K562 (cell line): ENCODE data around the gene ATP5PD. TPM values are rescaled to one million over a fixed set of nuclear protein-coding genes. Genes with fewer than 3 reads are reported as not detected.

Experiments
- ATAC-seq: fragments of 200-7000 bp; cut with Tn5 transposase; 3 replicates; pipeline ENCODE4 v1.9.1; 2020; ENCODE audit warnings: moderate library complexity
- BruUV-seq: library from RNA; stranded (reverse); fragments of 400-500 nt; replicated peaks from 2 replicates; lab custom pipeline; 2021; lab: Mats Ljungman, UMichigan
- CTCF ChIA-PET: fragments of 300-600 bp; formaldehyde crosslinking; extraction: SDS; loops from one replicate; lab custom pipeline; 2021; ENCODE audit warnings: low intra/inter-chr PET ratio; lab: Yijun Ruan, JAX
- POLR2A ChIA-PET: fragments of 300-600, 350-650 bp; sonication (Branson Sonifier 250); formaldehyde crosslinking; extraction: SDS; loops from one replicate; lab custom pipeline; 2021; ENCODE audit warnings: antibody characterized with exemption, inconsistent platforms; lab: Yijun Ruan, JAX
- DNase-seq, 4 experiments: peaks; one replicate each; pipeline versions ENCODE4 v3.0.0 to v3.0.0-alpha.2; 2011 to 2018; ENCODE audit warnings: low spot score in 3 of 4, mixed read lengths in 3 of 4; ENCODE audit errors: extremely low read depth in 1 of 4
- FAIRE-seq: peaks from 2 replicates; lab custom pipeline; 2011; peaks lifted over from hg19 to GRCh38; lab: Jason Lieb, UNC
- H2AFZ ChIP-seq: 2 replicates; pipeline ENCODE4 v1.6.0; 2011; ENCODE audit warnings: low read depth, low read length, control low read depth, inconsistent platforms
- H3K27ac ChIP-seq: fragments of 200-600 bp; 3 replicates; pipeline ENCODE4 v1.8.0; 2011; ENCODE audit warnings: low read depth, mild to moderate bottlenecking, control low read depth, inconsistent platforms, low read length, moderate library complexity, mixed read lengths; ENCODE audit errors: extremely low read depth
- H3K27me3 ChIP-seq, 2 experiments: fragments of 300-600 bp in 1 of 2; 2 replicates in 1 of 2; 3 replicates in 1 of 2; pipeline versions ENCODE4 v1.6.0 to v1.8.0; 2011; ENCODE audit warnings: inconsistent platforms in 2 of 2, low read length in 2 of 2, mild to moderate bottlenecking in 1 of 2, mixed read lengths in 1 of 2, moderate library complexity in 1 of 2; ENCODE audit not compliant: control insufficient read depth in 2 of 2, insufficient read depth in 2 of 2
- H3K36me3 ChIP-seq: fragments of 300-600 bp; 3 replicates; pipeline ENCODE4 v1.8.0; 2011; ENCODE audit warnings: mild to moderate bottlenecking, low read length, inconsistent platforms; ENCODE audit not compliant: control insufficient read depth, insufficient read depth
- H3K4me1 ChIP-seq, 2 experiments: fragments of 200-600 bp in 1 of 2; replicated peaks in 1 of 2; 2 replicates in 1 of 2; 3 replicates in 1 of 2; pipeline versions ENCODE4 v1.5.1 to v1.8.0; 2011; ENCODE audit warnings: inconsistent platforms in 2 of 2, low read length in 2 of 2, mild to moderate bottlenecking in 1 of 2, mixed read lengths in 1 of 2, moderate library complexity in 1 of 2; ENCODE audit not compliant: control insufficient read depth in 2 of 2, insufficient read depth in 2 of 2
- H3K4me2 ChIP-seq: 2 replicates; pipeline ENCODE4 v1.6.1; 2011; ENCODE audit warnings: low read length, control low read depth, inconsistent platforms, mixed read lengths; ENCODE audit not compliant: insufficient read depth
- H3K4me3 ChIP-seq: fragments of 200-600 bp; sonication (generic), shearing (Covaris generic); 2 replicates; pipeline ENCODE4 v1.5.1; 2016; ENCODE audit warnings: control low read depth, inconsistent platforms
- H3K79me2 ChIP-seq: fragments of 200-600 bp; 3 replicates; pipeline ENCODE4 v1.8.0; 2011; ENCODE audit warnings: low read length, inconsistent platforms; ENCODE audit not compliant: control insufficient read depth, insufficient read depth
- H3K9ac ChIP-seq, 2 experiments: 2 replicates each; pipeline versions ENCODE4 v1.6.0 to v1.6.1; 2011; ENCODE audit warnings: low read depth in 2 of 2, low read length in 2 of 2, control low read depth in 1 of 2, inconsistent platforms in 1 of 2, mild to moderate bottlenecking in 1 of 2, mixed read lengths in 1 of 2; ENCODE audit not compliant: insufficient read depth in 1 of 2
- H3K9me1 ChIP-seq: one replicate; pipeline ENCODE4 v1.6.0; 2011; ENCODE audit warnings: inconsistent platforms, mild to moderate bottlenecking, low read length, moderate library complexity; ENCODE audit not compliant: control insufficient read depth, insufficient read depth
- H3K9me3 ChIP-seq: replicated peaks from 2 replicates; pipeline ENCODE4 v1.5.1; 2011; ENCODE audit warnings: low read depth, low read length, inconsistent platforms; ENCODE audit not compliant: control insufficient read depth, insufficient read depth
- H4K20me1 ChIP-seq: replicated peaks from 2 replicates; pipeline ENCODE4 v1.6.1; 2011; ENCODE audit warnings: low read length, inconsistent platforms, mixed read lengths; ENCODE audit not compliant: control insufficient read depth, insufficient read depth
- ARID1B ChIP-seq: fragments of 450-650 bp; IDR thresholded peaks from 2 replicates; pipeline ENCODE4 v1.6.1; 2016; ENCODE audit warnings: antibody characterized with exemption, mild to moderate bottlenecking, inconsistent platforms
- C11orf30 ChIP-seq: fragments of 450-650 bp; IDR thresholded peaks from 2 replicates; pipeline ENCODE4 v1.6.1; 2016; ENCODE audit warnings: low read depth, mild to moderate bottlenecking
- DPF2 ChIP-seq: fragments of 450-650 bp; IDR thresholded peaks from 2 replicates; pipeline ENCODE4 v1.6.1; 2016
- HLTF ChIP-seq: fragments of 450-650 bp; IDR thresholded peaks from 2 replicates; pipeline ENCODE4 v1.6.1; 2016
- HMGN3 ChIP-seq: IDR thresholded peaks from 2 replicates; pipeline ENCODE4 v1.6.1; 2011; ENCODE audit warnings: borderline replicate concordance, low read depth, mild to moderate bottlenecking, mixed read lengths, low read length; ENCODE audit not compliant: insufficient read length; ENCODE audit errors: extremely low read depth
- MAFF ChIP-seq: IDR thresholded peaks from 2 replicates; pipeline ENCODE4 v1.6.1; 2012; ENCODE audit warnings: low read length, improper control_type of control experiment
- MAFG ChIP-seq: fragments of 450-650 bp; conservative IDR thresholded peaks from 2 replicates; pipeline ENCODE4 v1.6.1; 2016; ENCODE audit warnings: missing genetic modification characterization, missing compliant biosample characterization
- MAFK ChIP-seq: IDR thresholded peaks from 2 replicates; pipeline ENCODE4 v1.6.1; 2011; ENCODE audit warnings: low read length, improper control_type of control experiment
- NFE2 ChIP-seq: IDR thresholded peaks from 2 replicates; pipeline ENCODE4 v1.6.1; 2014; ENCODE audit warnings: antibody characterized with exemption, low read depth
- NFE2L1 ChIP-seq: fragments of 450-650 bp; IDR thresholded peaks from 2 replicates; pipeline ENCODE4 v1.6.1; 2016; ENCODE audit warnings: missing genetic modification characterization, low read depth, mild to moderate bottlenecking, missing compliant biosample characterization, moderate library complexity, borderline replicate concordance
- NRF1 ChIP-seq, 2 experiments: fragments of 450-650 bp; IDR thresholded peaks in 1 of 2; conservative IDR thresholded peaks in 1 of 2; 2 replicates each; pipeline ENCODE4 v1.6.1; 2014; ENCODE audit warnings: mild to moderate bottlenecking in 2 of 2
- POLR2H ChIP-seq: IDR thresholded peaks from 2 replicates; pipeline ENCODE4 v1.6.1; 2016; ENCODE audit warnings: missing genetic modification characterization, low read depth, mild to moderate bottlenecking, control low read depth, missing compliant biosample characterization, moderate library complexity
- PRDM10 ChIP-seq: fragments of 450-650 bp; IDR thresholded peaks from 2 replicates; pipeline ENCODE4 v1.6.1; 2018; ENCODE audit not compliant: partially characterized antibody
- ZNF316 ChIP-seq: fragments of 450-650 bp; IDR thresholded peaks from 2 replicates; pipeline ENCODE4 v1.6.1; 2016
- ZNF384 ChIP-seq: IDR thresholded peaks from 2 replicates; pipeline ENCODE4 v1.6.1; 2012; ENCODE audit warnings: low read depth, low read length, improper control_type of control experiment
- ZNF583 ChIP-seq: fragments of 250-450 bp; sonication (Bioruptor Pico); IDR thresholded peaks from 2 replicates; pipeline ENCODE4 v1.4.0; 2020
- ZNF592 ChIP-seq: fragments of 450-650 bp; IDR thresholded peaks from 2 replicates; pipeline ENCODE4 v1.6.1; 2017; ENCODE audit warnings: antibody characterized with exemption, mild to moderate bottlenecking
- WGBS: fragments of 100-300 bp; shearing (Covaris generic); methylation state at CpG from one replicate; pipeline ENCODE4 v1.1.6; 2016; ENCODE audit warnings: low coverage, mixed read lengths; ENCODE audit not compliant: insufficient coverage; ENCODE audit errors: missing lambda C conversion rate; 5-methylcytosine and 5-hydroxymethylcytosine counted together
- in situ Hi-C: fragments of 300-500 bp; cut with MboI; formaldehyde crosslinking; loops from 4 replicates; pipeline ENCODE4 v1.15.0; 2018; ENCODE audit warnings: inconsistent platforms, mixed read lengths
- intact Hi-C: fragments of 100-400 bp; cut with micrococcal nuclease; formaldehyde crosslinking; loops from 2 replicates; pipeline ENCODE4 v1.14.2; 2022
- polyA plus RNA-seq, 8 experiments: library from polyadenylated mRNA; depleted of rRNA in 4 of 8; stranded (reverse) in 5 of 8; unstranded in 3 of 8; fragments of >200 nt; fragmentation: Nextera tagmentation in 2 of 8; fragmentation: Illumina TruSeq in 1 of 8; extraction: Ambion mirVana in 2 of 8; extraction: Trizol in 1 of 8; gene quantifications; 2 replicates each; pipeline versions ENCODE4 v1.2.1 to v1.2.3, GENCODE V29; 2011 to 2014; ENCODE audit warnings: inconsistent platforms in 1 of 8, missing spikeins in 1 of 8
- total RNA-seq, 7 experiments: library from RNA; depleted of rRNA in 6 of 7; stranded (reverse); fragments of >200 nt in 6 of 7; fragmentation: Illumina TruSeq in 2 of 7; extraction: Trizol in 2 of 7; gene quantifications; 2 replicates each; pipeline versions ENCODE4 v1.2.1 to v1.2.3, GENCODE V29; 2011 to 2021; ENCODE audit warnings: low replicate concordance in 1 of 7

The ATP5PD gene
- total and polyA plus RNA-seq, 9 of the 15 experiments (the other 6 are each of a cell fraction or from before 2014, with no cell fraction given), result 271 to 828 (median 432) TPM

GRCh38 chr17:75068750-75069149, 22.0 kb upstream of the ATP5PD start:
- Histone ChIP-seq H3K36me3 (peaks cover 16% of the 10 kb centered on the region; the same call in 2 of the 3 replicates), H3K9me3 (no peaks in the 10 kb centered on the region), H3K27ac (no peak overlapping the region; the same call in 2 of the 3 replicates), H3K9ac (no peak overlapping the region), H3K9me1 (no peaks in the 10 kb centered on the region), H3K4me2 (no peak overlapping the region), H4K20me1 (0 out of 2 replicates have a peak, but pooled peaks cover under 1% of the 10 kb centered on the region), H2AFZ (0 out of 2 replicates have a peak overlapping the region, but pooled peaks have one; percentile 1), H3K79me2 (no peaks in the 10 kb centered on the region), H3K27me3 (no peaks in the 10 kb centered on the region), H3K4me3 (no peak overlapping the region), H3K4me1 (peaks cover 20 to 21% of the 10 kb centered on the region in 2 experiments; a peak in 4 of 5 replicates)
- POLR2A ChIA-PET, result interaction anchor here (0.6 to 1.6 kb wide), 5 partner anchors 9 to 137 kb away, joined by 3 to 4 read pairs (median 3); partner anchors contain the start of gene NUP85
- in situ Hi-C loops (no loop called here), intact Hi-C loops (no loop called here)
- WGBS, result 74% methylated on average over 8 of the region's 8 CpGs
- DNase-seq (no peak), ATAC-seq (no peak), FAIRE-seq (no peak)
- CTCF ChIA-PET, result no interaction called here
- BruUV-seq, result no TSS peak
- TF ChIP-seq C11orf30 (peak; percentile 63), ZNF583 (CRISPR knock-in tag) (no peak), MAFF (peak; percentile 55), NFE2 (peak; percentile 73), HMGN3 (no peak), MAFK (peak; percentile 43; the same call in 1 of the 2 replicates), MAFG (tag) (peak; percentile 78), POLR2H (tag) (no peak), HLTF (no peak), ZNF592 (0 out of 2 replicates have a peak, but pooled peaks have one; percentile 34), ZNF384 (no peak), PRDM10 (peak; percentile 17), ARID1B (0 out of 2 replicates have a peak, but pooled peaks have one; percentile 14), NRF1 (conservative IDR thresholded peaks at IDR 0.05 in 1 of 2, IDR thresholded peaks at IDR 0.05 in 1 of 2) (no peak), DPF2 (peak; percentile 45; the same call in 1 of the 2 replicates), NFE2L1 (tag) (peak; percentile 38; the same call in 1 of the 2 replicates), ZNF316 (peak; percentile 80)
